MM.1S (cell line): ENCODE results near the gene VGLL2.

Source experiments
- CTCF ChIP-seq: fragments of 300-600 bp; sonication (generic); IDR thresholded peaks from 2 replicates; pipeline ENCODE4 v1.5.1; 2016; ENCODE audit warnings: antibody characterized with exemption, low read length, mixed read lengths
- EZH2phosphoT487 ChIP-seq: fragments of 300-600 bp; sonication (generic); IDR thresholded peaks from 2 replicates; pipeline ENCODE4 v1.6.1; 2018; ENCODE audit warnings: antibody characterized with exemption, low read length

GRCh38 chr6:117270055-117270842 is 4.9 kb downstream of the VGLL2 start:
- TF ChIP-seq CTCF: no peak
- TF ChIP-seq EZH2phosphoT487: no peak
